Activated CD4-positive, alpha-beta T cell treated with anti-CD3 and anti-CD28 coated beads, Interleukin-2, amount 10 ng/mL, durations not matched to agents 7 days and 5 days (primary cell): ENCODE measurements around the gene AIMP1. TPM values are rescaled to one million over a fixed set of nuclear protein-coding genes. Genes with fewer than 3 reads are reported as not detected.
"Not testable (repeated sequence)": the region's sequence is repeated elsewhere in the genome, so short reads cannot be mapped to it uniquely, and the experiment has no call there.

Source experiments
- CTCF ChIA-PET: fragments of 350-600 bp; sonication (Branson Sonifier 250); formaldehyde crosslinking; loops from one replicate; lab custom pipeline; 2021; ENCODE audit warnings: antibody characterized with exemption; lab: Charles Lee
- POLR2A ChIA-PET: fragments of 350-600 bp; sonication (Branson Sonifier 250); formaldehyde crosslinking; loops from one replicate; lab custom pipeline; 2021; ENCODE audit warnings: antibody characterized with exemption; lab: Charles Lee
- DNase-seq: peaks from one replicate; pipeline ENCODE4 v3.0.0-alpha.2; 2020
- H3K27ac Mint-ChIP-seq: one replicate; pipeline ENCODE4 v1.8.0; 2021; ENCODE audit warnings: mild to moderate bottlenecking, moderate library complexity, mixed read lengths
- H3K27me3 Mint-ChIP-seq: one replicate; pipeline ENCODE4 v1.8.0; 2021; ENCODE audit warnings: mixed read lengths
- H3K36me3 Mint-ChIP-seq: one replicate; pipeline ENCODE4 v1.8.0; 2021; ENCODE audit warnings: low read depth, mixed read lengths
- H3K4me1 Mint-ChIP-seq: one replicate; pipeline ENCODE4 v1.8.0; 2021; ENCODE audit warnings: mixed read lengths
- H3K4me3 Mint-ChIP-seq: one replicate; pipeline ENCODE4 v1.8.0; 2021; ENCODE audit warnings: mild to moderate bottlenecking, moderate library complexity, mixed read lengths
- H3K9me3 Mint-ChIP-seq: one replicate; pipeline ENCODE4 v1.8.0; 2021; ENCODE audit warnings: mixed read lengths
- total RNA-seq, 2 experiments: library from RNA; stranded (reverse); gene quantifications; one replicate each; pipeline ENCODE4 v1.2.3, GENCODE V29; 2021

AIMP1 gene
- total RNA-seq, 2 experiments from 2014 or later = 42.9 to 50.9 TPM

DNA sequence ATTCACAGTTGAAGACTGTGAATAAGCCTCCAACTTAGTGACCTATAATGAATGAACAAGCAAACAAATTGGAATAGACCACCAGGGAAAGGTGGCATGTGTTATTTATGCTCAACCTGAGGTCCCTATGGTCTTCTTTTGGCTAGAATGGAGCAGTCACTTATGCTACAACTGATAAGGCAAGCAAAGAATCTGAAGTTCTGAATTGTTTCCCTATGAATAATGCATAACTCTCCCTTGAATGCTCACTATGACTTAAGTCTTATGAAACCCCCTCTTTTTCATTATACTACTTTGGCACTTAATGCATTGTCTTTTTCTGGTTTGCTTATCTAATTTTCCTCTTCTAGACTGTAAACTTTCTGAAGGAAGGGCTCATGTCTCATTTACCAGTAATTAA, 49.7 kb downstream of the AIMP1 start:
- Mint-ChIP-seq H3K27me3 (peaks cover 17% of the 10 kb centered on the region), H3K4me1 (peaks cover 2% of the 10 kb centered on the region), H3K27ac (no peak overlapping the region), H3K4me3 (no peak overlapping the region), H3K36me3 (no peaks in the 10 kb centered on the region), H3K9me3 (no peaks in the 10 kb centered on the region)
- CTCF ChIA-PET = no interaction called here
- POLR2A ChIA-PET = no interaction called here
- no peak for DNase-seq

- DNase-seq = no peak
- H3K4me1 Mint-ChIP-seq = peaks cover 2% of the 10 kb centered on the region
- POLR2A ChIA-PET = no interaction called here
- CTCF ChIA-PET = no interaction called here
- H3K9me3 Mint-ChIP-seq = no peaks in the 10 kb centered on the region
- peaks cover 17% of the 10 kb centered on the region for H3K27me3 Mint-ChIP-seq
- H3K4me3 Mint-ChIP-seq = no peak overlapping the region
- H3K27ac Mint-ChIP-seq = no peak overlapping the region
- no peaks in the 10 kb centered on the region for H3K36me3 Mint-ChIP-seq
Measured at GRCh38 chr4:106367072-106367471, 50.7 kb downstream of the AIMP1 start.

GRCh38 chr4:106368678-106369077, 52.3 kb downstream of the AIMP1 start, which contains the start of gene GIMD1:
Gene GIMD1 (minus strand): TSS chr4:106368778. CDS start chr4:106367435, 1,343 bp downstream.
- Mint-ChIP-seq H3K36me3 (no peaks in the 10 kb centered on the region), H3K4me3 (no peak within 1 kb of the TSS), H3K4me1 (peaks cover 2% of the 10 kb centered on the region), H3K9me3 (no peaks in the 10 kb centered on the region), H3K27me3 (peaks cover 18% of the 10 kb centered on the region), H3K27ac (no peak within 1 kb of the TSS)
- ChIA-PET CTCF (no interaction called here), POLR2A (no interaction called here)
- DNase-seq = no peak

GRCh38 chr4:106369456-106370060, 53.2 kb downstream of the AIMP1 start:
- H3K4me1 Mint-ChIP-seq = peaks cover 2% of the 10 kb centered on the region
- peak; percentile 37 for DNase-seq
- H3K36me3 Mint-ChIP-seq = no peaks in the 10 kb centered on the region
- POLR2A ChIA-PET = no interaction called here
- H3K27ac Mint-ChIP-seq = no peak overlapping the region
- peaks cover 20% of the 10 kb centered on the region for H3K27me3 Mint-ChIP-seq
- CTCF ChIA-PET = no interaction called here
- no peak overlapping the region for H3K4me3 Mint-ChIP-seq
- no peaks in the 10 kb centered on the region for H3K9me3 Mint-ChIP-seq

- ChIA-PET POLR2A (no interaction called here), CTCF (interaction anchor here (1.2 kb wide), 1 partner anchor 611 kb away, joined by 3 read pairs; no protein-coding TSS in a partner anchor)
- Mint-ChIP-seq H3K4me1 (peaks cover 2% of the 10 kb centered on the region), H3K27ac (no peak overlapping the region), H3K9me3 (no peaks in the 10 kb centered on the region), H3K4me3 (no peak overlapping the region), H3K36me3 (no peaks in the 10 kb centered on the region), H3K27me3 (peaks cover 20% of the 10 kb centered on the region)
- DNase-seq = no peak
Measured at GRCh38 chr4:106370214-106370613, 53.9 kb downstream of the AIMP1 start.

- CTCF ChIA-PET = interaction anchor here (1.2 kb wide), 1 partner anchor 612 kb away, joined by 3 read pairs; no protein-coding TSS in a partner anchor
Measured at GRCh38 chr4:106371161-106371560, 54.8 kb downstream of the AIMP1 start.

GRCh38 chr4:106373026-106373425, 56.7 kb downstream of the AIMP1 start:
- Mint-ChIP-seq H3K9me3 (no peaks in the 10 kb centered on the region), H3K36me3 (no peaks in the 10 kb centered on the region), H3K4me1 (peaks cover 2% of the 10 kb centered on the region), H3K27me3 (peaks cover 20% of the 10 kb centered on the region), H3K4me3 (no peak overlapping the region), H3K27ac (no peak overlapping the region)
- CTCF ChIA-PET = interaction anchor here (0.5 kb wide), 1 partner anchor 198 kb away, joined by 5 read pairs; no protein-coding TSS in a partner anchor
- POLR2A ChIA-PET = no interaction called here
- DNase-seq = no peak

More at GRCh38 chr4:106371161-106371560, 54.8 kb downstream of the AIMP1 start:
- no peak for DNase-seq
- Mint-ChIP-seq H3K9me3 (no peaks in the 10 kb centered on the region), H3K36me3 (no peaks in the 10 kb centered on the region), H3K27me3 (peaks cover 20% of the 10 kb centered on the region), H3K27ac (no peak overlapping the region), H3K4me1 (peaks cover 2% of the 10 kb centered on the region), H3K4me3 (no peak overlapping the region)
- POLR2A ChIA-PET = no interaction called here

DNA sequence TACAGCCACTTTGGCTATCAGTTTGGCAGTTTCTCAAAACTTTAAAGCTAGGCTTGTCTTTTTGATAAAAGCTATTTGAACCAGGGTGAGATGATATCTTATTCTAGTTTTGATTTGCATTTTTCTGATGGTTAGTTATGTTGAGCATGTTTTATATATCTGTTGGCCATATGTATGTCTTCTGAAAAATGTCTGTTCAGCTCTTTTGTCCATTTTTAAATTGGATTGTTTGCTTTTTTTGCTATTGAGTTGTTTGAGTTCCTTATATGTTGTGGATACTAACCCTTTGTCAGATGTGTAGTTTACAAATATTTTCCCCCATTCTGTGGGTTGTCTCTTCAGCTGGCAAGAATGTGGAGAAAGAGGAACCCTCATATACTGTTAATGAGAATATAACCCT, 63.8 kb downstream of the AIMP1 start:
- Mint-ChIP-seq H3K4me1 (no peaks in the 10 kb centered on the region), H3K36me3 (no peaks in the 10 kb centered on the region), H3K9me3 (no peaks in the 10 kb centered on the region), H3K4me3 (no peak overlapping the region), H3K27ac (no peak overlapping the region), H3K27me3 (no peaks in the 10 kb centered on the region)
- ChIA-PET CTCF (no interaction called here), POLR2A (no interaction called here)
- DNase-seq = no peak

DNA sequence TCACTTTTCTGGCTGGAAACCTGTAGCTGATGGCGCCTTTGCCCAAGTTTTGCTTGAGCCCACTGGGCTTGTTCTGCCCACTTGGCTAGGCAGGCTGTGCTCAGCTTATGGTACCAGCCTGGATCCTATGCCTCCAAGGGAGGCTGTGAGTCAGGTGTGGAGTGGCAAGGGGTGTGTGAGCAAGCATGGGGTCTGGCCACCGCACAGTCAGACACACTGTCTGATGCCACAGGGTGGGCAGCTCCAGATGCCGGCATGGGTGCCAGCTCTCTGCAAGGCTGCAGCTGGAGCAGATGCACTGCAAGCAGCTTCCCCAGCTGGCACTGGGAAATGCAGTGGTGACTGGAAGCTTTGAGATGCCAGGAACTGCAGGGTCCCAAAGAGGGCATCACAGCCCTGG, 68.5 kb downstream of the AIMP1 start:
- CTCF ChIA-PET = interaction anchor here (0.6 kb wide), 1 partner anchor 514 kb away, joined by 3 read pairs; no protein-coding TSS in a partner anchor

DNA sequence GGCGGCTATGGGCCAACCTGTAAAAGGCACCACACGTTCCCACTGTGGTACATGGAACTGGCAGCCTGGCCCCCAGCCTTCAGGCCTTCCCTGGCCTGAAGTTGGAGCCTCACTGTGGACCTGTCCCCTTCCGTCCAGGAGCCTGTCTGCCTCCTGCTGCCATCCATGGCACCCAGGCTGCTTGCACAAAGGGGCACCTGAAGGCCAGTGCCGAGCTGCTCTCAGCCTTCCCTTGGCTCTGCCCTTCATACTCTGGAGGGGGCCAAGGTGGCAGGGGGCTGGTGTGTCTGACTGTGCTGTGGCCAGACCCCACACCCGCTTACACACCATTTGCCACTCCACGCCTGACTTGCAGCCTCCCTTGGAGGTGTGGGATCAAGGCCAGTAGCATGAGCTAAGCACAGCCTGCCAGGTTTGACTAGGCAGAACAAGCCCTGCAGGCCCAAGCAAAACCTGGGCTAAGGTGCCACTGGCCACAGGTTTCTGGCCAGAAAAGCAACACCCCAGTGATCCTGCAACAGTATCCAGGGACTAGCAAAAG, 69.6 kb downstream of the AIMP1 start:
- no peaks in the 10 kb centered on the region for H3K36me3 Mint-ChIP-seq
- H3K4me1 Mint-ChIP-seq = no peaks in the 10 kb centered on the region
- no peak overlapping the region for H3K4me3 Mint-ChIP-seq
- H3K27me3 Mint-ChIP-seq = no peaks in the 10 kb centered on the region
- H3K27ac Mint-ChIP-seq = no peak overlapping the region
- H3K9me3 Mint-ChIP-seq = no peaks in the 10 kb centered on the region
- no peak for DNase-seq
- CTCF ChIA-PET = interaction anchor here (0.6 kb wide), 1 partner anchor 124 kb away, joined by 3 read pairs; no protein-coding TSS in a partner anchor
- POLR2A ChIA-PET = no interaction called here

More for the DNA sequence above, 68.5 kb downstream of the AIMP1 start:
- Mint-ChIP-seq H3K27ac (no peak overlapping the region), H3K9me3 (no peaks in the 10 kb centered on the region), H3K36me3 (no peaks in the 10 kb centered on the region), H3K27me3 (no peaks in the 10 kb centered on the region), H3K4me1 (no peaks in the 10 kb centered on the region), H3K4me3 (no peak overlapping the region)
- POLR2A ChIA-PET = no interaction called here
- DNase-seq = no peak

DNA sequence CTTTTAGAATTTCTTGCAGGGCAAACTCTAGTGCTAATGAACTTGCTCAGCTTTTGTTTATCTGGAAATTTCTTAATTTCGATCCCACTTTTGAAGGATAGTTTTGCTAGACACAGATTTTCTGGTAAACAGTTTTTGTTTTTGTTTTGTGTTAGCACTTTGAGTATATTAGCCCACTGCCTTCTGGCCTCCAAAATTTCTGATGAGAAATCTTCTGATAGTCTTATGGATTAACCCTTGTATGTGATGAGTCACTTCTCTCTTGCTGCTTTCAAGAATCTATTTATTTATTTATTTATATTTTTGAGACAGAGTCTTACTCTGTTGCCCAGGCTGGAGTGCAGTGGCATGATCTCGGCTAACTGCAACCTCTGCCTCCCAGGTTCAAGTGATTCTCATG, 79.2 kb downstream of the AIMP1 start:
- peaks cover 16% of the 10 kb centered on the region for H3K9me3 Mint-ChIP-seq
- POLR2A ChIA-PET = no interaction called here
- no peaks in the 10 kb centered on the region for H3K36me3 Mint-ChIP-seq
- no peak overlapping the region for H3K27ac Mint-ChIP-seq
- CTCF ChIA-PET = no interaction called here
- no peak overlapping the region for H3K4me3 Mint-ChIP-seq
- no peaks in the 10 kb centered on the region for H3K27me3 Mint-ChIP-seq
- DNase-seq = no peak
- H3K4me1 Mint-ChIP-seq = no peaks in the 10 kb centered on the region

DNA sequence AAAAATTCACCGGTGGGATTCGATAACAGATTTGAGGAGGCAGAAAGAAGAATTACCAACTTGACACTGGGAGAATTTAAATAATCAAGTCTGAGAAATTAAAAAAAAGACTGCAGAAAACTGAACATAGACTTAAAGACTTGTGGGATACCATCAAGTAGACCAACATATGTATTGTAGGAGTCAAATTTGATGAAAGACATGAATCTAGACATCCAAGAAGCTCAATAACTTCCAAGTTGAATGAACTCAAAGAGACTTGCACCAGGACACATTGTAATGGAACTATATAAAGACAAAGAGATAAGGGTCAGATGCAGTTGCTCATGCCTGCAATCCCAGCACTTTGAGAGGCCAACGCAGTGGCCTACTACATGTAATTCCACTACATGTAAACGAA, 82.5 kb downstream of the AIMP1 start:
- H3K4me1 Mint-ChIP-seq, POLR2A ChIA-PET, H3K27me3 Mint-ChIP-seq, H3K27ac Mint-ChIP-seq, H3K4me3 Mint-ChIP-seq, CTCF ChIA-PET, DNase-seq, H3K36me3 Mint-ChIP-seq: not testable (repeated sequence)
- H3K9me3 Mint-ChIP-seq = peaks cover 16% of the 10 kb centered on the region
